Lower lobe of right lung (tissue), 2 donors: ENCODE measurements around the gene PTPN9. TPM values are rescaled to one million over a fixed set of nuclear protein-coding genes. Genes with fewer than 3 reads are reported as not detected.

Source experiments
- ATAC-seq, 2 donors: fragments of 200-7000 bp; cut with Tn5 transposase; one replicate each; pipeline ENCODE4 v1.9.1; 2020 to 2022; ENCODE audit warnings: mild to moderate bottlenecking in 2 of 2, moderate library complexity in 2 of 2
- DNase-seq: peaks from one replicate; pipeline ENCODE4 v3.0.0-alpha.2; 2020
- H3K27ac ChIP-seq: fragments of 200-600 bp; one replicate; pipeline ENCODE4 v1.8.0; 2022
- H3K27me3 ChIP-seq: fragments of 200-600 bp; one replicate; pipeline ENCODE4 v1.8.0; 2022; ENCODE audit warnings: low read depth
- H3K36me3 ChIP-seq: fragments of 200-600 bp; one replicate; pipeline ENCODE4 v1.8.0; 2022; ENCODE audit warnings: mild to moderate bottlenecking
- H3K4me1 ChIP-seq: fragments of 200-600 bp; one replicate; pipeline ENCODE4 v1.8.0; 2022
- H3K4me3 ChIP-seq: fragments of 200-600 bp; one replicate; pipeline ENCODE4 v1.8.0; 2022; ENCODE audit warnings: mild to moderate bottlenecking
- H3K9me3 ChIP-seq: fragments of 200-600 bp; one replicate; pipeline ENCODE4 v1.8.0; 2022
- intact Hi-C: fragments of 100-400 bp; cut with DNase I; formaldehyde crosslinking; loops from one replicate; pipeline ENCODE4 v1.11.0; 2022
- long read RNA-seq: library from polyadenylated mRNA; unstranded; transcript quantifications from one replicate; pipeline ENCODE4 v2.0.0, GENCODE V29; 2021
- total RNA-seq: library from RNA; stranded (reverse); fragmentation: NEBNext Ultra II Directional; extraction: Animal tissue kit (Norgen Biotek cat#: 25700); gene quantifications from one replicate; pipeline ENCODE4 v1.2.1, GENCODE V29; 2021
- TF ChIP-seq, protein P1 (sequence below): fragments of 200-600 bp; IDR thresholded peaks from one replicate; pipeline ENCODE4 v1.8.0; 2022; ENCODE audit warnings: antibody characterized with exemption, mild to moderate bottlenecking
- donor health status: DM: no; HTN: yes; CAD: no; lungs with severe emphysema.

The PTPN9 gene
- 31.4 TPM for total RNA-seq
- long read RNA-seq, full-length matches to known transcripts: 44 of 64 reads
- long read RNA-seq, partial matches to known transcripts: 4 of 64 reads
- long read RNA-seq, other reads (novel, unspliced or antisense): 16 of 64 reads

DNA sequence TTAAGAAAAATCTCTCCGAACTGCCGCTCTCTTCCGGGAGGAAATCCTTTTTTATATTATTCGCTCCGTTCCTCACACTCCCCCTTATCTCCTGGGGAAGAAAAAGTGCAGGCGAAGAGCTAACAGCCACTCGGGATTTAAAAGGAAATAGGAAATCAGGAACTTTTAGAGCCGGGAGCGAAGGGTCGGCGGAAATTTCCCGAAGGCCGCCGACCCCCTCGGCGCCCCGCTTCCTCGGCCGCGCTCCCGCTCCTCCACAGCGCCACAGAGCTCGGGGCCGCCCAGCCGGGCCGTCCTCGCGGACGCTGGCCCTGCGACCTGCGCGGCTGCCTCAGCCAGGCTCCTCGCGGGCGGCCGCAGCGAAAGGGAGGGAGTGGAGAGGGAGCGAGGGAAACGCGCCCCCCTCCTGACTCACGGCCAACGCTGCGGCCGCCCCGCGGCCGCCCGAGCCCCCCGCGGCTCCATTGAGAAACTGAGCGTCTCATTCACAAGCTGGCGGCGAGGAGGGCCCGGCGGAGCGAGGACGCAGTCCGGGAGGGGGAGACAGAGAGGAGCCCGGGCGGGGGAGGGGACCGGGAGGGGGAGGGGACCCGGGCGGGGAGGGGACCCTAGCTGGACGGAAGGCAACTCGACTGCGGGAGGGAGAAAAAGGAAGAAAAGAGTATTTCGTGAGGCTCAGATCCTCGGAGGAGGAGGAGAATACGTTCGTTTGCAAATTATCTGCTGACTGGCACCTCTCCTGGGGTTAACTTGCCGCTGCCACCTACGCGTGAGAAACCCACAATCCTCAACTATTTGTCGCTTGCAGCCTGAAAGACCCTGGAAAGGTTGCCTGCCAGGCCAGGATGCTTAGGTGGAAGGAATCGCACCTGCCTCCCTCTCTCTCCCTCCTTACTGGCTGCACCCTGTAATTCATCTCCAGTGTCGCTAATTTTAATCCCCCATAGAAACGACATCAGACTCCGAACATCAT, at the start of gene PTPN9:
Gene PTPN9, minus strand, starts transcription at position 368 of the 973 bp plus-strand sequence. CDS start 539 bp downstream, outside the sequence.
- Histone ChIP-seq H3K9me3 (no peaks in the 10 kb centered on the region), H3K36me3 (no peaks in the 10 kb centered on the region), H3K27ac (peak within 1 kb of the TSS; percentile 93), H3K4me3 (peak within 1 kb of the TSS; percentile 96), H3K27me3 (no peaks in the 10 kb centered on the region), H3K4me1 (peaks cover 22% of the 10 kb centered on the region)
- intact Hi-C loops: no loop called here
- TF ChIP-seq, protein P1, sequence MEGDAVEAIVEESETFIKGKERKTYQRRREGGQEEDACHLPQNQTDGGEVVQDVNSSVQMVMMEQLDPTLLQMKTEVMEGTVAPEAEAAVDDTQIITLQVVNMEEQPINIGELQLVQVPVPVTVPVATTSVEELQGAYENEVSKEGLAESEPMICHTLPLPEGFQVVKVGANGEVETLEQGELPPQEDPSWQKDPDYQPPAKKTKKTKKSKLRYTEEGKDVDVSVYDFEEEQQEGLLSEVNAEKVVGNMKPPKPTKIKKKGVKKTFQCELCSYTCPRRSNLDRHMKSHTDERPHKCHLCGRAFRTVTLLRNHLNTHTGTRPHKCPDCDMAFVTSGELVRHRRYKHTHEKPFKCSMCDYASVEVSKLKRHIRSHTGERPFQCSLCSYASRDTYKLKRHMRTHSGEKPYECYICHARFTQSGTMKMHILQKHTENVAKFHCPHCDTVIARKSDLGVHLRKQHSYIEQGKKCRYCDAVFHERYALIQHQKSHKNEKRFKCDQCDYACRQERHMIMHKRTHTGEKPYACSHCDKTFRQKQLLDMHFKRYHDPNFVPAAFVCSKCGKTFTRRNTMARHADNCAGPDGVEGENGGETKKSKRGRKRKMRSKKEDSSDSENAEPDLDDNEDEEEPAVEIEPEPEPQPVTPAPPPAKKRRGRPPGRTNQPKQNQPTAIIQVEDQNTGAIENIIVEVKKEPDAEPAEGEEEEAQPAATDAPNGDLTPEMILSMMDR: peak; percentile 58
- DNase-seq (peak; percentile 85), ATAC-seq (peak; percentile 91 to 92)

DNA sequence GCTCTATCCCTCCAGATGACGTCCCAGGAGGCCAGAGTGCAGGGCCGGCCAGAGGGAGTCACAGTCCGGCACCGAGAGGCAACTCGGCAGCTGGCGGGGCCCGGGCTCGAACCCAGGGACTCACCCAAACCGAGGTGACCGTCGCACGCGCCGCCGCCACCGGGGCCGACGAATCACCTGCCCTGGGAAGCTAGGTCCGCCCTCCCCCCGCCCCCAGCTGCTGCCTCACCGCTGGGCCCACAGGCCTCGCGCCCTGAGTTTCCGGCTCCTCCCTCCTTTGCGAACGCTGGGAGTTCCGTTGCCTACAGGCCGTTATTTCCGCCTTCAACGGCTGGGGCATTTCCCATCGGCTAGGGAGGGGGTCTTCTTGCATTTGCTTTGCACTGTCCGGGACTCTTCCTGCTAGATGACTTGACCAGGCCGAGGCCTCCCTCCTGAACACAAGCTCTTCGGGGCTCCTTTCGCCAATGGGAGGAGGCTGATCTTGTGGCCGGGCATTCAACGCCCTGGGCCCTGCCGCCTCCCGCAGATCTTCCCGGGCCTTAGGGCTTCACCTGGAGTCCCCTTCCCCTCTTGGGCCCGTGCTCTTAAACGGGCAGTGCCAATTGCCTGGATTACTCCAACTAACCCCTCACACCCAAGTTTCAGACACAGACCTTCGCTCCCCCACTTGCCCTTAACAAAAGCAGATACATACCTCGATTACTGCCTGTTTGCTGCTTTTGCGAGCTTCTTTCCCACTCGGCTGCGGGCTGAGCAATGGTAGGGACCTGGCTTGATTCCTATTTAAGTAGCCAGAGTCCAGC, 46.6 kb upstream of the PTPN9 start, which contains the start of gene SNUPN:
Gene SNUPN, minus strand, starts transcription at position 184 of the 806 bp plus-strand sequence. CDS start 4,674 bp downstream, outside the sequence.
- Histone ChIP-seq H3K27ac (peak within 1 kb of the TSS; percentile 95), H3K9me3 (no peaks in the 10 kb centered on the region), H3K4me3 (peak within 1 kb of the TSS; percentile 87), H3K4me1 (peaks cover 21% of the 10 kb centered on the region), H3K36me3 (no peaks in the 10 kb centered on the region), H3K27me3 (no peaks in the 10 kb centered on the region)
- DNase-seq: peak; percentile 97
- peak; percentile 95 to 97 for ATAC-seq
- TF ChIP-seq, protein P1: no peak
- intact Hi-C loops: no loop called here

DNA sequence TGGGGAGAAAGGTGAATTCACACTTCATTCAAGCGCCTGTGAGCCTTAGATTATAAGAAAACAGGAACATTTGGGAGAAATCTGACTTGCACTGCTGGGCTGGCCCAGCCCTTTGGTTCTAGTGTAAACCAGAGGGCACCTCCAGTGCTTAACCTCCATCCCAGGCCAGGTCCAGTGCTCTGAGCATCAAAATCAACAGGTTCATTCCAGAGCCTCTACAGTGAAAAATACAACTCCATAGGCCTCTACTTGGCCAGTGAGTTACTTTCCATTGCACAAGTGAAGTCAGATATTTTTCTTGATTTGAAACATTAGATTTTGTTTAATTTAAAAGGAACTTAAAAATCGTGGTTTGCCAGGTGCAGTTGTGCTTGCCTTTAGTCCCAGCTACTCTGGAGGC, 43.4 kb upstream of the PTPN9 start:
- ATAC-seq (no peak), DNase-seq (no peak)
- H3K36me3 ChIP-seq: peaks cover 27% of the 10 kb centered on the region
- H3K27ac ChIP-seq: no peak overlapping the region
- intact Hi-C loops: no loop called here
- H3K4me1 ChIP-seq: peaks cover 36% of the 10 kb centered on the region
- no peak overlapping the region for H3K4me3 ChIP-seq
- no peaks in the 10 kb centered on the region for H3K27me3 ChIP-seq
- TF ChIP-seq, protein P1: no peak
- no peaks in the 10 kb centered on the region for H3K9me3 ChIP-seq

DNA sequence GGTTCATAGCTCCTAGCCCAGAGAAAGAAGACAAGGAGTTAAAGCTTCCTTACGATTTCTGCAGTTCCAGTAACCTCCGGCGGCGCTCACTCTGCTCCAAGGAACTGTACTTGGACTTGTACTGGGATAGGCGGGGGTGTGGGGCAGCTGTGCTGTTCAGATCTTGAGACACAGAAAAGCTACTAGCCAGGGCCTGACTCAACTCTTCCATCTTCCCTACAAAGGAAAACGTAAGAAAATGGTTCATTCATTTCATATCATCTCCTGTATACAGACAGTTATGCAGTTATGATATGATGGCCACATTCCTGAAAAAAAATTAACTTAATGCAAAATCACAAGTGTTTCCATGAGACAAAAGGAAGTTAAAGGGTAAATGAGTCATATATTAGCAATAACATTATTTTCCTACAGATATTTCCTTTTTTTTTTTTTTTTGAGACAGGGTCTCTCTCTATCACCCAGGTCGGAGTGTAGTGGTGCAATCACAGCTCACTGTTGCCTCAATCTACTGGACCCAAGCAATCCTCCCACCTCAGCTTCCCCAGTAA, 41.8 kb upstream of the PTPN9 start:
- peaks cover 26% of the 10 kb centered on the region for H3K4me1 ChIP-seq
- ATAC-seq (peak; percentile 61 to 66), DNase-seq (peak; percentile 69)
- H3K9me3 ChIP-seq: no peaks in the 10 kb centered on the region
- TF ChIP-seq, protein P1: peak; percentile 18
- no peaks in the 10 kb centered on the region for H3K27me3 ChIP-seq
- peaks cover 43% of the 10 kb centered on the region for H3K36me3 ChIP-seq
- intact Hi-C loops: no loop called here
- peak overlapping the region; percentile 23 for H3K4me3 ChIP-seq
- peak overlapping the region; percentile 61 for H3K27ac ChIP-seq
